Measurements from ENCODE around the gene TM9SF3. TPM values are rescaled to one million over a fixed set of nuclear protein-coding genes. Genes with fewer than 3 reads are reported as not detected.

TM9SF3 gene
- total and polyA plus RNA-seq, 2 experiments from 2014 or later: 37.3 to 72.5 TPM

GRCh38 chr10:96502561-96503282, 84.1 kb downstream of the TM9SF3 start:
- H3K4me1 Mint-ChIP-seq: peaks cover 3% of the 10 kb centered on the region; the same call in 1 of the 3 replicates
- Histone ChIP-seq H3F3A (replicated peaks; ENCODE audit: low read depth) (no peaks in the 10 kb centered on the region), H3K4me2 (no peak overlapping the region), H3K27ac (ENCODE audit: low read depth) (no peak overlapping the region), H3K79me2 (replicated peaks; ENCODE audit: insufficient read depth) (no peaks in the 10 kb centered on the region), H2AFZ (no peak overlapping the region), H4K20me1 (replicated peaks; ENCODE audit: insufficient read depth) (no peaks in the 10 kb centered on the region), H3K9me2 (ENCODE audit: insufficient read depth) (no peaks in the 10 kb centered on the region; the same call in 1 of the 2 replicates), H3K27me3 (ENCODE audit: insufficient read depth) (no peaks in the 10 kb centered on the region), H3K4me3 (no peak overlapping the region), H3K36me3 (ENCODE audit: insufficient read depth) (no peaks in the 10 kb centered on the region), H3K4me1 (ENCODE audit: insufficient read depth) (no peaks in the 10 kb centered on the region; the same call in 1 of the 2 replicates)
- H3K27me3 Mint-ChIP-seq (ENCODE audit: insufficient read depth, low read depth, poor library complexity): peaks cover 5% of the 10 kb centered on the region
- TF ChIP-seq CTCF (conservative IDR thresholded peaks at IDR 0.05; ENCODE audit: low read depth in 2 of 2) (no peak), REST (IDR thresholded peaks at IDR 0.05; ENCODE audit: unreplicated experiment) (no peak), ZNF462 (CRISPR knock-in tag; IDR thresholded peaks at IDR 0.05) (no peak), EZH2phosphoT487 (IDR thresholded peaks at IDR 0.05; ENCODE audit: unreplicated experiment) (no peak), POLR2AphosphoS5 (IDR thresholded peaks at IDR 0.05; ENCODE audit: low read depth) (no peak), NANOG (IDR thresholded peaks at IDR 0.05; ENCODE audit: borderline replicate concordance) (no peak), STAT1 (IDR thresholded peaks at IDR 0.05; ENCODE audit: unreplicated experiment) (no peak), ZNF331 (CRISPR knock-in tag; IDR thresholded peaks at IDR 0.05; ENCODE audit: low read depth) (no peak), EZH2 (IDR thresholded peaks at IDR 0.05; ENCODE audit: low read depth, unreplicated experiment) (no peak), ZNF114 (CRISPR knock-in tag; IDR thresholded peaks at IDR 0.05) (no peak), JUNB (IDR thresholded peaks at IDR 0.05; ENCODE audit: unreplicated experiment) (no peak), CREB1 (CRISPR knock-in tag; IDR thresholded peaks at IDR 0.05; ENCODE audit: low read depth) (no peak)
- TF ChIP-seq, protein P1, sequence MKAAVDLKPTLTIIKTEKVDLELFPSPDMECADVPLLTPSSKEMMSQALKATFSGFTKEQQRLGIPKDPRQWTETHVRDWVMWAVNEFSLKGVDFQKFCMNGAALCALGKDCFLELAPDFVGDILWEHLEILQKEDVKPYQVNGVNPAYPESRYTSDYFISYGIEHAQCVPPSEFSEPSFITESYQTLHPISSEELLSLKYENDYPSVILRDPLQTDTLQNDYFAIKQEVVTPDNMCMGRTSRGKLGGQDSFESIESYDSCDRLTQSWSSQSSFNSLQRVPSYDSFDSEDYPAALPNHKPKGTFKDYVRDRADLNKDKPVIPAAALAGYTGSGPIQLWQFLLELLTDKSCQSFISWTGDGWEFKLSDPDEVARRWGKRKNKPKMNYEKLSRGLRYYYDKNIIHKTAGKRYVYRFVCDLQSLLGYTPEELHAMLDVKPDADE (IDR thresholded peaks at IDR 0.05): no peak
- H3K27ac Mint-ChIP-seq: no peak overlapping the region
- no peak overlapping the region for H3K4me3 Mint-ChIP-seq
- no peak for DNase-seq (ENCODE audit: low spot score)
- no peak for ATAC-seq
- no peaks in the 10 kb centered on the region for H3K9me3 Mint-ChIP-seq
- no peaks in the 10 kb centered on the region; the same call in 2 of the 3 replicates for H3K36me3 Mint-ChIP-seq (ENCODE audit: low read depth)

All from GM23338 (cell line).